CD4-positive, alpha-beta T cell treated with Interleukin-2 at 100 ng/mL for 4 hours (primary cell): ENCODE measurements around the gene REXO4.

Source experiments
- DNase-seq: peaks from one replicate; pipeline ENCODE4 v3.0.0-alpha.2; 2020; ENCODE audit warnings: low spot score

The REXO4 gene

DNA sequence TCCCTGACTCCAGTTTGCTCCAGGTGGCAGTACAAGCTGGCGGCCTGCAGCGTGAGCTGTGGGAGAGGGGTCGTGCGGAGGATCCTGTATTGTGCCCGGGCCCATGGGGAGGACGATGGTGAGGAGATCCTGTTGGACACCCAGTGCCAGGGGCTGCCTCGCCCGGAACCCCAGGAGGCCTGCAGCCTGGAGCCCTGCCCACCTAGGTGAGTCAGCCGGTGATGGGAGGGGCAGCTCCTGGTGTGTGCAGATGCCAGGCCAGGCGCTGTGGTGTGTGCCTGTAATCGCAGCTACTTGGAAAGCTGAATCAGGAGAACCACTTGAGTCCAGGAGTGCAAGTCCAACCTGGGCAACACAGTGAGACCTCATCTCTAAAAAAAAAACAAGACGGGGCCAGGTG lies 31.9 kb upstream of the REXO4 start:
- no peak for DNase-seq

DNA sequence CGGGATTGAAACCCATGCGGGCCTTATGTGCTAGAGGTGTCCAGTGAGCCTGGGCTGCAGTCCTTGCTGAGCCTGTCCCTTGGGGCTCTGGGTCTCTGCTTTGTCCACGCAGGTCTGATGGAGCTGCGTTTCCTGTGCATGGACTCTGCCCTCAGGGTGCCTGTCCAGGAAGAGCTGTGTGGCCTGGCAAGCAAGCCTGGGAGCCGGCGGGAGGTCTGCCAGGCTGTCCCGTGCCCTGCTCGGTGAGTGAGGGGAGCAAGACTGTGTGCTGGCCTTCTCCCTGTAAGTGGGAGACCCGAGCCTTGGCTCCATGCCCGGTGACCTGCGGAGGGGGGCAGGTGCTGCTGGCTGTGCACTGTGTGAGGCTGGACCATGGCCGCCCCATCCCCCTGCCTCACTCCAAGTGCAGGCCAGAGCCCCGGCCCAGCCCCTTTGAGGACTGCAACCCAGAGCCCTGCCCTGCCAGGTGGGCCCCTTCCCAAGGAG lies 30.7 kb upstream of the REXO4 start:
- no peak for DNase-seq

DNA sequence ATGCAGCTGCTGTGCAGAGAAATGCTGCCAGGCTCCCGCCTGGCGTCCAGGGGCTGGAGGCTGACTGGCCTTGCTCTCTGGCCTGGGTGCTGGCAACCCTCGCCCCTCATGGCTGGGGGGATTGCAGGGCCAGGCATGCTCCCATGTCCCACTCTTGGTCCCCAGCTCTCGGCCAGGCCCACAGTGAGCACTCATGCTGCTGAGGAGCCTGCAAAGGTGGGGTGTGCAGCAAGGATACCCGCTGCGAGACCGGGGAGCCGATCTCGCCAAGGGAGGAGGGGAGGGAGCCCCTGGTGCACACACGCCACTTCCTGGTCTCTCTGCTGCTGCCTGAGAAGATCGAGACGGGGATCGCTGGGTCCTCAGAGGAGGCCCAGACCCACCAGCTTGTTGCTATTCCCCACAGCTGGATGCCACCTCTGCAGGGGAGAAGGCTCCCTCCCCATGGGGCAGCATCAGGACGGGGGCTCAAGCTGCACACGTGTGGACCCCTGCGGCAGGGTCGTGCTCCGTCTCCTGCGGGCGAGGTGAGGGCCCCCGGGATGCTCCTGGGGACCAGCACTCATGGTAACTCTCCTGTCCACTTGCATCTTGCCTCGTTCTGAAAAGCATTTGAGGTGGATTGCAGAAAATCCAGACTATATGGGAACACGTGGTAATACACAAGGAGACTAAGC lies 27.6 kb upstream of the REXO4 start:
- DNase-seq = no peak

DNA sequence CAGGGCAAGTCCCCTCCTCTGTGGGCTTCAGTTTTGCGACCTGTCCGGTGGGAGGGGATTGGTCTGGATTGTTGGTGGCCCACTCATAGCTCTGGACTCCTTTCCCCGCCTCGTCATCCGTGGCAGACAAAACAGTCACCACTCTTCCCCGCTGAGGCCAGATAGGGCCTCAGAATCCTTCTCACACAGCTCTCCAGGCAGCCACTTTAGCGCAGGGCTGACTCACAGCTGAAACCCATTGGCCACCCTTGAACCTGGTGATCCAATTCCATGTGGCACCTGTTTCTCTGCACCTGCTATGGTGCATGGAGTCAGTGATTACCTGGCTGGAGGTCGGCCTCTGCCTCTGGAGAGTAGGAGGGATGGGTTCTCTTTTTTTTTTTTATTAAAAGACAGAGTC lies 26.2 kb upstream of the REXO4 start:
- DNase-seq = no peak

GRCh38 chr9:133443248-133443647 lies 25.4 kb upstream of the REXO4 start:
- DNase-seq = no peak

DNA sequence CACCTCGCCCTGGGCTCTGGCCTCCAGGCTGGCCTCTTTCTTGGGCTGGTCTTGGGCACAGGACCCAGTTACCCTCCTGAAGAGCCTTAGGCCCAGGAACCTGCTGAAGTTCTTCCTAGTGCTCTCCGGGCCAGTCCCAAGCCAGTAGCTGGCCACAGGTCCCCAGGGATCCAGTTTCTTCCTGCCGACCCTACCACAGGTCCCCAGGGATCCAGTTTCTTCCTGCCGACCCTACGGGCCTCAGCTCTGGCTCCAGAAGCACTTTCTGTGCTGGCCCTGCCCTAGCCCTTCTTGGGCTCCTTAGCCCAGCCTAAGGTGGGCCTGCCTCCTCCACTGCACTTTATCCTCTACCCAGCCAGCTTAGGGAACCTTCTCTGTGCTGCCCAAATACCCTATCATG lies 23.8 kb upstream of the REXO4 start:
- no peak for DNase-seq

DNA sequence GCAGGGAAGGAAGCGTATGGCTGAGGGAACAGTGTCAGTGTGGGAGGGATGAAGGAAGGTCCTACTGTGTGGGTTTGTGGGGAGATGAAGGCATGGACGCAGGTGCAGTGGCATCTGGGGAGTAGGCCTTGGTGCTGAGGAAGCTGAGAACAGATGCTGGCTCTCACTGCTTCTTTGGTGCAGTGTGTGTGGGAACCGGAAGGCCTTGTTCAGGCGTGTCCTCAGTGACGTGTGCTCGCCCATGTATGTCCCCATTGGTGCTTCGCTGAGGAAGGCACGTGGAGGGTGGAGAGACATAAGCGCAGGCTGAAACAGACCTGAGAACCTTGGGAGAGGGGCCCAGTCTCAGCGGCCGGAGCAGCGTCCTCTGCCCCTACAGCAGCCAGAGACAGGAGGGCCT lies 23.1 kb upstream of the REXO4 start:
- no peak for DNase-seq

- DNase-seq = no peak
These were observed 21.5 kb upstream of the REXO4 start for GRCh38 chr9:133439337-133439736.

DNA sequence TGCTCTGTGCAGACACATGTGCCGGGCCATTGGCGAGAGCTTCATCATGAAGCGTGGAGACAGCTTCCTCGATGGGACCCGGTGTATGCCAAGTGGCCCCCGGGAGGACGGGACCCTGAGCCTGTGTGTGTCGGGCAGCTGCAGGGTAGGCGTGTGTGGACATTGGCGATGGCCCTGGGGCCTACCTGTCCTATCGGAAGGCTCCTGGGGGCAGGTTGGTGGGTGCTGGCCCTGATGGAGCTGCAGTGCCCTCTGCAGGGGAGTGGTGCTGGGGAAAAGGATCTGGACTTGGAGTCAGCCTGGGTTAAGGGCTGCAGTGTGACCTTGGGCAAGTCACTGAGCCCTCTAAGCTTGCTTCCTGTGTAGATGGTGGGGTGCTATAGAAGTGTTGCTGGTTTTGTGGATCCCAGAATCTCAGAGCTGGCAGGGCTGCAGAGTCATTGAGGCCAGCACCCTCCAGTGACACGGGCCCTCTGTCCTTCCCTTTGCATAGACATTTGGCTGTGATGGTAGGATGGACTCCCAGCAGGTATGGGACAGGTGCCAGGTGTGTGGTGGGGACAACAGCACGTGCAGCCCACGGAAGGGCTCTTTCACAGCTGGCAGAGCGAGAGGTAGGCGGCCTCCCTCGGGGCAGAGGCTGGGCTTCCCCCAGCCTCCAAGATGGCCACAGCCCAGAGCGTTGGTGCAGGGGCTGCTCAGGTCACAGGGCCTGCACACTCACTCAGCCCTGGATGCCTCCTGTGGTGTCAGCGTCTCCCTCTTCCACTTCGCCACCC lies 20.1 kb upstream of the REXO4 start:
- DNase-seq = no peak

GRCh38 chr9:133436681-133437080 lies 18.9 kb upstream of the REXO4 start:
- DNase-seq = no peak

DNA sequence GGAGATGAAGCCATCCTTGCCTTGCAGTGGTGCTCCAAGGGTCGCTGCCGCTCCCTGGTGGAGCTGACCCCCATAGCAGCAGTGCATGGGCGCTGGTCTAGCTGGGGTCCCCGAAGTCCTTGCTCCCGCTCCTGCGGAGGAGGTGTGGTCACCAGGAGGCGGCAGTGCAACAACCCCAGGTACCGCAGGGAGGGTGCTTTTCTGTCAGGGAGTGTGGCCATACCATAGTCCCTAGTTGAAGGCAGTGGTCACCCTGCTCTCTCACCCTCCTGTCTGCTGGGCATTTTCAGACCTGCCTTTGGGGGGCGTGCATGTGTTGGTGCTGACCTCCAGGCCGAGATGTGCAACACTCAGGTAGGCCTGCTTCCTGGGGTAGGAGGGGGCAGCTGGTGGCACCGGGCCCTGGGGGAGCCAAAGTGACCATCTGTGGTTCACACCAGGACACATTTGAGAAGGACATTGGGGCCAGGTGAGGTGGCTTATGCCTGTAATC lies 15.6 kb upstream of the REXO4 start:
- no peak for DNase-seq

GRCh38 chr9:133430244-133430643 lies 12.4 kb upstream of the REXO4 start:
- DNase-seq = no peak

DNA sequence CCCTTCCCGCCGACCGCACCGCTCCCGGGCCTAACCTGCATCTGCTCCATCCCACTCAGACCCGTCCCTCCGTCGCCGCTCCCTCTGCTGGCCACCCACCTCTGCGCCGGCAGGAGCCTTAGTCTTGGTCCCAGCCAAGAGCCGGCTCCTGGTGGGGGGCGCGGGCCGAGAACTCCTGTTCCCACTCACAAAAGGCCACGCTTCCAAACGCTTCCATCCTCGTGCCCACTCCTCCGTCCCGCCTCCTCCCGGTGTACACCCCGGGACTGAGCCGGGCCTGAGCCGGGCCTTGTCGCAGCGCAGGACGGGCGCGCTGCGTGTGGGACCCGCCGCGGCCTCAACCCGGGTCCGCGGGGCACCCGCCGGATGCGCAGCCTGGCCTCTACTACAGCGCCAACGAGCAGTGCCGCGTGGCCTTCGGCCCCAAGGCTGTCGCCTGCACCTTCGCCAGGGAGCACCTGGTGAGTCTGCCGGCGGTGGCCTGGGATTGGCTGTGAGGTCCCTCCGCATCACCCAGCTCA lies 11.9 kb upstream of the REXO4 start:
- DNase-seq = no peak

DNA sequence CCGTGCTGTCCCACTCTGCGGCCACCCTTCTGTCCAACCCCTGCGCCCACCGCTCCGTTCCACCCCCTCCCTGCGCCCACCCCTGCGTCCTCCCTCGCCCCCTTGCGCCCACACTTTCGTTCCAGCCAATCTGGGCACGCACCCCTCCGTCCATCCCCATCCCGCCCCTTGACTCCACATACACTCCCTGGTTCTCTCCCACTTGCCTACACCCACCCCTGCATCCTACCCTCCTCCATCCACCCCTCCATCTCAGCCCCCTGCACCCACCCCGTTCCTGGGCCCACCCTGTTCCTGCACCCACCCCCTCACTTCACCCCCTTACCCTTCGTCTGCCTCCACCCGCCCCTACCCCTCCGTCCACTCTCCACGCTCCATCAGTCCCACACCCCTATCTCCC lies 11.4 kb upstream of the REXO4 start:
- DNase-seq = no peak

DNA sequence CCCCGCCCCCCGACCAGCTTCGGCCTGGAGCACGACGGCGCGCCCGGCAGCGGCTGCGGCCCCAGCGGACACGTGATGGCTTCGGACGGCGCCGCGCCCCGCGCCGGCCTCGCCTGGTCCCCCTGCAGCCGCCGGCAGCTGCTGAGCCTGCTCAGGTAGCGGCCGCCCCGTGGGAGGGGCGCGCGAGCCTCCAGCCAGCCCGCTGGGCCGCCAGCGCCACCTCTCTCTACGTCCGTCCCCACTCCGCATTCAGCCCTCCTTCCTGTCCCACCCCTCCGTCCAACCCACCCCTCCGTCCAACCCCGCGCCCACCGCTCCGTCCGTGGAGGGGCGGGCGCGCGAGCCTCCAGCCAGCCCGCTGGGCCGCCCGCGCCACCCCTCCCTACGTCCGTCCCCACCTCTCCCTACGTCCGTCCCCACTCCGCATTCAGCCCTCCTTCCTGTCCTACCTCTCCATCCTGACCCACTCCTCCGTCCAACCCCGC lies 10.8 kb upstream of the REXO4 start:
- no peak for DNase-seq

GRCh38 chr9:133427658-133428348 lies 10.0 kb upstream of the REXO4 start:
- DNase-seq = no peak

- DNase-seq = no peak
These were observed 8.2 kb upstream of the REXO4 start for GRCh38 chr9:133426011-133426410.

GRCh38 chr9:133425049-133425632 lies 7.3 kb upstream of the REXO4 start:
- no peak for DNase-seq

DNA sequence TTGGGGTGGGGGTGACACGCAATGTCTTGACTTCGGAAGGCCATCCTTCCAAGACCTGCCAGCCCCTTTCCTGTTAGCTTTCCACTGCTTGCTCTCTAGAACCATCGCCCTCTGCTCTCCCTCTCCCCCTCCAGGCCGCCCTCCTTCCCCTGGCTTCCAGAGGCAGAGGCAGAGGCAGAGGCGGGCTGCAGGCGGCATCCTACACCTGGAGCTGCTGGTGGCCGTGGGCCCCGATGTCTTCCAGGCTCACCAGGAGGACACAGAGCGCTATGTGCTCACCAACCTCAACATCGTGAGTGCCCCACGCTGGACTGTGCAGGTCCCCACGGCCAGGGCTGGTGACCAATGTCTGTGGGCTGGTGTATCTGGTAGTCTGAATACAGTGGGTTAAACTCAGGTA lies 6.4 kb upstream of the REXO4 start:
- DNase-seq = no peak

GRCh38 chr9:133423216-133423615 lies 5.4 kb upstream of the REXO4 start:
- DNase-seq = no peak

DNA sequence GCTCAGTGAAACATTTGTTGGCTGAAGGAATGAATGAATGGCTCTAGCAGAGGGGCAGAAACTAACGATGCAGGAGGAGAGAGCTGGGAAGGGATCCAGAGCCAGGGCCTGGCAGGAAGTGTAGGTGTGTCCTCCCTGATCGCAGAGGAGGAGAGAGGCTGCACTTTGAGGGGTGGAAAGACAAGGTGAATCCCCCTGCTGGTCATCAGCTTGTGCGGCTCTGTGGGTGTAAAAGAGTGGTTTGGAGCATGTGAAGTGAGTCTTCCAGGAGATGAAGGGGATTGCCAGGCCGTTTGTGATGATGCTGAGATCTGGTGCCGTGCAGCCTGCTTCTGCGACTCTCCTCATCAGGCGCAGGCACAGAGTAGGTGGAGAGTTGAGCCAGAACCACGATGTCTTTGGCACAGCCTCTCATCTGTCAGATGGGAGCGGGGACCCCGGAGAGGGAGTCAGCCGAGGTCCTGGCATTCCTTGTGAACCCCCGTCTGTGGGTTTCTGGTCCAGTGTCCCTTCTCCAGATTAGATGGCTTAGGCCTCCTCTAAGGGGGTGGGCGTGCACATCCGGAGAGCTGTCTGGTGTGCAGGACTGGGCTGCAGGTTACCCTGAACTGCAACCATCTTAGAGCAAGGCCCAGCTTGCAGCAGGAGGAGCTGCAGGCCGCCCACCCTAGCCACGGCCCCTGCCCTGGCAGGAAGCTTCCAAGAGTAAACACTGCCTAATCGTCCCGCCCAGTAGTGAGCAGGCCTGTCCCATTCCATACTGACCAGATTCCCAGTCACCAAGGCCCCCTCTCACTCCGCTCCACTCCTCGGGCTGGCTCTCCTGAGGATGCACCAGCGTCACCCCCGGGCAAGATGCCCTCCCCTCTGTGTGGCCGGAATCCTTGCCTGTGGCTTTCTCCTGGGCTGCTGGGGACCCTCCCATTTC lies 4.1 kb upstream of the REXO4 start, which contains the start of gene ADAMTS13:
Gene ADAMTS13, plus strand, starts transcription at position 753 of the 928 bp plus-strand sequence. Its CDS starts 77 bp downstream, at position 830.
- peak; percentile 38 for DNase-seq
